Caco-2 (cell line): ENCODE data around the gene DISP3. TPM values are rescaled to one million over a fixed set of nuclear protein-coding genes. Genes with fewer than 3 reads are reported as not detected.

ENCODE experiments used
- BruUV-seq: library from RNA; stranded (reverse); fragments of 400-500 nt; replicated peaks from 2 replicates; lab custom pipeline; 2021; lab: Mats Ljungman, UMichigan
- CTCF ChIA-PET: fragments of 300-600 bp; sonication (Branson Sonifier 250); formaldehyde crosslinking; loops from one replicate; lab custom pipeline; 2022; ENCODE audit warnings: antibody characterized with exemption; lab: Charles Lee
- POLR2A ChIA-PET: fragments of 300-600 bp; sonication (Branson Sonifier 250); formaldehyde crosslinking; loops from one replicate; lab custom pipeline; 2022; ENCODE audit warnings: antibody characterized with exemption; lab: Charles Lee
- DNase-seq, 2 experiments: peaks; one replicate each; pipeline versions ENCODE4 v3.0.0 to v3.0.0-alpha.2; 2020 to 2022
- H3K27me3 ChIP-seq: replicated peaks from 2 replicates; pipeline ENCODE4 v1.6.0; 2011; ENCODE audit warnings: low read length; ENCODE audit not compliant: control insufficient read depth, insufficient read depth
- H3K36me3 ChIP-seq: 2 replicates; pipeline ENCODE4 v1.5.1; 2011; ENCODE audit warnings: low read length; ENCODE audit not compliant: control insufficient read depth, insufficient read depth
- H3K4me1 ChIP-seq: fragments of 250-450 bp; sonication (Bioruptor Pico); 2 replicates; pipeline ENCODE4 v1.5.1; 2020; ENCODE audit warnings: mild to moderate bottlenecking
- H3K4me3 ChIP-seq: 2 replicates; pipeline ENCODE4 v1.5.1; 2011; ENCODE audit warnings: low read depth, mild to moderate bottlenecking, control low read depth, low read length
- H3K9me3 ChIP-seq: fragments of 250-450 bp; sonication (Bioruptor Pico); 2 replicates; pipeline ENCODE4 v1.5.1; 2020; ENCODE audit warnings: mild to moderate bottlenecking, moderate library complexity
- H3K27ac Mint-ChIP-seq: one replicate; pipeline ENCODE4 v1.8.0; 2022; ENCODE audit warnings: mixed read lengths; ENCODE audit not compliant: unreplicated experiment
- H3K27me3 Mint-ChIP-seq: one replicate; pipeline ENCODE4 v1.8.0; 2022; ENCODE audit warnings: mixed read lengths; ENCODE audit not compliant: insufficient read depth, unreplicated experiment
- H3K36me3 Mint-ChIP-seq: one replicate; pipeline ENCODE4 v1.8.0; 2022; ENCODE audit warnings: mild to moderate bottlenecking, mixed read lengths; ENCODE audit not compliant: insufficient read depth, unreplicated experiment
- H3K4me1 Mint-ChIP-seq: one replicate; pipeline ENCODE4 v1.8.0; 2022; ENCODE audit warnings: low read depth, mixed read lengths; ENCODE audit not compliant: unreplicated experiment
- H3K4me3 Mint-ChIP-seq: one replicate; pipeline ENCODE4 v1.8.0; 2022; ENCODE audit warnings: mild to moderate bottlenecking, moderate library complexity, mixed read lengths; ENCODE audit not compliant: unreplicated experiment
- H3K9me3 Mint-ChIP-seq: one replicate; pipeline ENCODE4 v1.8.0; 2022; ENCODE audit warnings: mixed read lengths; ENCODE audit not compliant: unreplicated experiment
- intact Hi-C: fragments of 100-400 bp; cut with micrococcal nuclease; formaldehyde crosslinking; loops from one replicate; pipeline ENCODE4 v1.10.0; 2022; ENCODE audit not compliant: unreplicated experiment
- total RNA-seq: library from RNA; stranded (reverse); gene quantifications from 2 replicates; pipeline ENCODE4 v1.2.3, GENCODE V29; 2022
- TF ChIP-seq, protein P1 (sequence below), 2 experiments: fragments of 200-600 bp in 1 of 2; IDR thresholded peaks; 1 replicate in 1 of 2; 2 replicates in 1 of 2; pipeline versions ENCODE4 v1.5.1 to v1.8.0; 2011 to 2022; ENCODE audit warnings: antibody characterized with exemption in 1 of 2, control low read depth in 1 of 2, inconsistent platforms in 1 of 2, low read depth in 1 of 2, low read length in 1 of 2, mild to moderate bottlenecking in 1 of 2, moderate library complexity in 1 of 2; ENCODE audit not compliant: insufficient read depth in 1 of 2, severe bottlenecking in 1 of 2, unreplicated experiment in 1 of 2

The DISP3 gene
- total RNA-seq, 1 experiment from 2014 or later = 1.1 TPM

DNA sequence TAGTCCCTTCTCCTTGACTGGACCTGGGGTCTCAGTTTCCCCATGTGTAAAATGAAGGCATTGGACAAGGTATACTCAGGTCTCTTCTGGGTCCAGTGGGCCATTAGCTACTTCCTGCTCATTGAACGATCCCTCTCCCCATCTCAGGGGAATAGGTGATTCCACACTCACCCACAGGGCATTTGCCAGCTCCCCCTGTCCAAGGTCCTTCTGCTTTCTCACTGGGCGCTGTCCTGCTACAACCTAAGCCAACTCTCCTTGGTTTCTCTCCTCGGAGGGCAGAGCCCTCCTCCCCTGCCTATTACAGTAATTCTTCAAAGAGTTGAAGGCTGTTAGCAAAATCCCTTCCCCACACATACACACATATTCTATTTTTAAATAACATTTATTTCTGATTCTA is 16.6 kb downstream of the DISP3 start:
- H3K27me3 ChIP-seq = no peaks in the 10 kb centered on the region; the same call in 1 of the 2 replicates
- no peaks in the 10 kb centered on the region for H3K36me3 ChIP-seq
- Mint-ChIP-seq H3K4me3 (no peak overlapping the region), H3K4me1 (no peaks in the 10 kb centered on the region), H3K27me3 (peaks cover 6% of the 10 kb centered on the region), H3K36me3 (no peaks in the 10 kb centered on the region), H3K9me3 (no peaks in the 10 kb centered on the region), H3K27ac (no peak overlapping the region)
- POLR2A ChIA-PET = no interaction called here
- intact Hi-C loops = no loop called here
- DNase-seq = no peak
- no TSS peak for BruUV-seq
- TF ChIP-seq, protein P1, sequence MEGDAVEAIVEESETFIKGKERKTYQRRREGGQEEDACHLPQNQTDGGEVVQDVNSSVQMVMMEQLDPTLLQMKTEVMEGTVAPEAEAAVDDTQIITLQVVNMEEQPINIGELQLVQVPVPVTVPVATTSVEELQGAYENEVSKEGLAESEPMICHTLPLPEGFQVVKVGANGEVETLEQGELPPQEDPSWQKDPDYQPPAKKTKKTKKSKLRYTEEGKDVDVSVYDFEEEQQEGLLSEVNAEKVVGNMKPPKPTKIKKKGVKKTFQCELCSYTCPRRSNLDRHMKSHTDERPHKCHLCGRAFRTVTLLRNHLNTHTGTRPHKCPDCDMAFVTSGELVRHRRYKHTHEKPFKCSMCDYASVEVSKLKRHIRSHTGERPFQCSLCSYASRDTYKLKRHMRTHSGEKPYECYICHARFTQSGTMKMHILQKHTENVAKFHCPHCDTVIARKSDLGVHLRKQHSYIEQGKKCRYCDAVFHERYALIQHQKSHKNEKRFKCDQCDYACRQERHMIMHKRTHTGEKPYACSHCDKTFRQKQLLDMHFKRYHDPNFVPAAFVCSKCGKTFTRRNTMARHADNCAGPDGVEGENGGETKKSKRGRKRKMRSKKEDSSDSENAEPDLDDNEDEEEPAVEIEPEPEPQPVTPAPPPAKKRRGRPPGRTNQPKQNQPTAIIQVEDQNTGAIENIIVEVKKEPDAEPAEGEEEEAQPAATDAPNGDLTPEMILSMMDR (IDR thresholded peaks at IDR 0.05; ENCODE audit: insufficient read depth in 1 of 2, low read depth in 1 of 2, low read length in 1 of 2, severe bottlenecking in 1 of 2, unreplicated experiment in 1 of 2) = no peak
- no peaks in the 10 kb centered on the region for H3K9me3 ChIP-seq
- H3K4me1 ChIP-seq = no peaks in the 10 kb centered on the region
- CTCF ChIA-PET = no interaction called here
- H3K4me3 ChIP-seq = no peak overlapping the region

DNA sequence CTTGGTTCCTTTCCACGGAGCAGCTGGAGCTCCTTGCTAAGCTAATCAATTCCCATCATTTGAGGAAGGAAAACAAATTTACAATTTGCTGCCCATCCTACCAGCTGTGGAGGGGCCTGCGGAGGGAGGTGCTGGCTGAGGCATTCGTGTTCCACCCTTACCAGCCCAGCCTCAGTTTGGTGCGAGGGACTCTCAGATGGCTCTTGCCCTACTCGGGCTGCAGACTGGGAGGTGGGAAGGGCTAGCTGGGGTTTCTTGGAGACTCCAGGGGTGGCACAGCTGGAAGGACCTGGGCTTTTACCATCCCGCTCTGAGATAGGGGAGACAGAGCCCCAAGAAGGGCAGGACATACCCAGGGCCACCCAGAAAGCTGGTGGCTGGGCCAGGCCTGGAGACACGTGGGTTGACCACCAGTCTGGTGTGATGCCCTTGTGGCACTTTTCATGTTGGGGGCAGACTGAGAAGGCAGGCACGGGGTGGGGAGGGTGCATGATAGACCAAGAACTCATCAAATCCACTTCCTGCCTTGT is 17.7 kb downstream of the DISP3 start:
- no peaks in the 10 kb centered on the region for H3K4me1 ChIP-seq
- ChIA-PET CTCF (no interaction called here), POLR2A (no interaction called here)
- DNase-seq = no peak
- H3K4me3 ChIP-seq = no peak overlapping the region
- H3K36me3 Mint-ChIP-seq = no peaks in the 10 kb centered on the region
- peaks cover 6% of the 10 kb centered on the region for H3K27me3 Mint-ChIP-seq
- no peak overlapping the region for H3K4me3 Mint-ChIP-seq
- H3K27me3 ChIP-seq = no peaks in the 10 kb centered on the region; the same call in 1 of the 2 replicates
- no peaks in the 10 kb centered on the region for H3K9me3 ChIP-seq
- BruUV-seq = no TSS peak
- TF ChIP-seq, protein P1 (IDR thresholded peaks at IDR 0.05; ENCODE audit: insufficient read depth in 1 of 2, low read depth in 1 of 2, low read length in 1 of 2, severe bottlenecking in 1 of 2, unreplicated experiment in 1 of 2) = no peak
- no peaks in the 10 kb centered on the region for H3K36me3 ChIP-seq
- no peaks in the 10 kb centered on the region for H3K9me3 Mint-ChIP-seq
- H3K4me1 Mint-ChIP-seq = no peaks in the 10 kb centered on the region
- no peak overlapping the region for H3K27ac Mint-ChIP-seq
- intact Hi-C loops = no loop called here

DNA sequence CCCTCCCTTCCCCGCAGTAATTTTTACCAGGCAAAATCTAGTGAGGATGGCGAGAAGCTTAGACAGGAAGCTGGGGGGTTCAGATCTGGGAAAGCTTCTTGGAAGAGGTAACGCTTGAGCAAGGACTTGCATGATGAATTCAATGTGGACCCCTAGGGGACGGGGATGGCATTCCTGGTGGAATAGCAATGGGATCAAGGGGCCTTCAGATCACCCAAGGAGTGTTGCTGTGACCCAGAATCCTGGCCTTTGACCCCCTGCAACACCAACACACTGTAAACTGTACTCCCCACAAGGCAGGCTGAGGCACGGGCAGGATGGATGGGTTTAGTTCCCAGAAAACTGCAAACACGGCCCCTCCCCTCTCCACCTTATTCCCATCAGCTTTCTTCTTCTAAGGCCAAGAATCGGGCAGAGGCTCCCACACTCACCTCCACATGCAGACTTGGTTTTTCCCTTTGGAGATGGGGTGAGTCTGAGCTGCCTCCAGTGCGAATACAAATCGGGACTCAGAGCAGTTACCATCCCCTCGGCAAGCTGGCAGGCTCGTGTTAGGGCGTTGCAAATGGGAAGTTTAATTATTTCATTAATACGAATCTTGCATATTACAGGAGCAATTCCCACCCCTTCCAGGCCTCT is 20.1 kb downstream of the DISP3 start:
- Mint-ChIP-seq H3K36me3 (no peaks in the 10 kb centered on the region), H3K4me3 (no peak overlapping the region), H3K4me1 (no peaks in the 10 kb centered on the region), H3K9me3 (peaks cover 18% of the 10 kb centered on the region), H3K27ac (no peak overlapping the region), H3K27me3 (peaks cover 6% of the 10 kb centered on the region)
- no peak for DNase-seq
- Histone ChIP-seq H3K27me3 (no peaks in the 10 kb centered on the region; the same call in 1 of the 2 replicates), H3K4me3 (no peak overlapping the region), H3K36me3 (no peaks in the 10 kb centered on the region), H3K4me1 (no peaks in the 10 kb centered on the region), H3K9me3 (no peaks in the 10 kb centered on the region)
- ChIA-PET POLR2A (no interaction called here), CTCF (no interaction called here)
- no TSS peak for BruUV-seq
- intact Hi-C loops = no loop called here
- TF ChIP-seq, protein P1 (IDR thresholded peaks at IDR 0.05; ENCODE audit: insufficient read depth in 1 of 2, low read depth in 1 of 2, low read length in 1 of 2, severe bottlenecking in 1 of 2, unreplicated experiment in 1 of 2) = no peak
